ENCODE results near the gene C11orf54. TPM values are rescaled to one million over a fixed set of nuclear protein-coding genes. Genes with fewer than 3 reads are reported as not detected.

Gene C11orf54
- total and polyA plus RNA-seq, 12 donors, result 12.2 to 39.5 (median 27.6) TPM

DNA sequence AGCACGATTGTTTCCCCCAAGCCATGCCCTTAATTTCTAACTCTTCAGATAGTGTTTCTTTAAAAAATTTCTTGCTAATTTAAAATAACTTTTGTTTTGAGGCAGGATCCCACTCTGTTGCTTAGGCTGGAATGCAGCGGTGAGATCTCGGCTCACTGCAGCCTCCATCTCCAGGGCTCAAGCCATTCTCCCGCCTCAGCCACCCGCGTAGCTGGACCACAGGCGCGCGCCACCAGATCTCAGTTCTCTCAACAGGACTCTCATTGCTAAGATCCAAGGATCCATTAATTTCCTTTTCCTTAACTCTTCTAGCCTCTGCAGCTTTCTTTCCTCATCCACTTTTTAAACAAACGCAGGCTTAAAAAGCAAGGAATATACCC, 42.3 kb downstream of the C11orf54 start:
- Histone ChIP-seq H3K4me3 (peak overlapping the region; percentile 78 to 99 (median 96)), H3K27me3 (no peaks in the 10 kb centered on the region), H3K9me3 (no peaks in the 10 kb centered on the region), H3K4me1 (peaks cover 7 to 40% (median 34%) of the 10 kb centered on the region in 9 donors), H3K36me3 (peaks cover 0 to 14% (median 5%) of the 10 kb centered on the region in 9 donors), H3K27ac (peak overlapping the region; percentile 67 to 98 (median 95))
- ATAC-seq (peak; percentile 41 to 66 (median 56)), DNase-seq (no peak)
- TF ChIP-seq, protein P1, sequence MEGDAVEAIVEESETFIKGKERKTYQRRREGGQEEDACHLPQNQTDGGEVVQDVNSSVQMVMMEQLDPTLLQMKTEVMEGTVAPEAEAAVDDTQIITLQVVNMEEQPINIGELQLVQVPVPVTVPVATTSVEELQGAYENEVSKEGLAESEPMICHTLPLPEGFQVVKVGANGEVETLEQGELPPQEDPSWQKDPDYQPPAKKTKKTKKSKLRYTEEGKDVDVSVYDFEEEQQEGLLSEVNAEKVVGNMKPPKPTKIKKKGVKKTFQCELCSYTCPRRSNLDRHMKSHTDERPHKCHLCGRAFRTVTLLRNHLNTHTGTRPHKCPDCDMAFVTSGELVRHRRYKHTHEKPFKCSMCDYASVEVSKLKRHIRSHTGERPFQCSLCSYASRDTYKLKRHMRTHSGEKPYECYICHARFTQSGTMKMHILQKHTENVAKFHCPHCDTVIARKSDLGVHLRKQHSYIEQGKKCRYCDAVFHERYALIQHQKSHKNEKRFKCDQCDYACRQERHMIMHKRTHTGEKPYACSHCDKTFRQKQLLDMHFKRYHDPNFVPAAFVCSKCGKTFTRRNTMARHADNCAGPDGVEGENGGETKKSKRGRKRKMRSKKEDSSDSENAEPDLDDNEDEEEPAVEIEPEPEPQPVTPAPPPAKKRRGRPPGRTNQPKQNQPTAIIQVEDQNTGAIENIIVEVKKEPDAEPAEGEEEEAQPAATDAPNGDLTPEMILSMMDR (IDR thresholded peaks at IDR 0.05), result peak in 1 of 9 donors; percentile 20
- 0 to 1% methylated on average over 10 of the region's 10 CpGs for WGBS, 2 donors
- intact Hi-C loops (cut with DNase I), result loop anchor here in 7 of 10 donors (1.0 to 5.0 kb wide), 3 partner anchors 41 to 43 kb away; partner anchors contain the start of genes C11orf54 (in 7 of the 7) and TAF1D (in 7 of the 7)

- TF ChIP-seq, protein P1 (IDR thresholded peaks at IDR 0.05), result peak in 7 of 9 donors; percentile 38 to 69 (median 49)
- H3K36me3 ChIP-seq, result peaks cover 0 to 20% (median 5%) of the 10 kb centered on the region in 9 donors
- ATAC-seq (peak; percentile 99 to 100 (median 100)), DNase-seq (peak; percentile 90 to 95)
- intact Hi-C loops (cut with DNase I), result loop anchor here in 7 of 10 donors (1.0 to 5.0 kb wide), 3 partner anchors 42 to 44 kb away; partner anchors contain the start of genes C11orf54 (in 7 of the 7) and TAF1D (in 7 of the 7)
- H3K4me1 ChIP-seq, result peaks cover 7 to 40% (median 34%) of the 10 kb centered on the region in 9 donors
- no peaks in the 10 kb centered on the region for H3K9me3 ChIP-seq
- 0% methylated on average over 72 of the region's 72 CpGs for WGBS, 2 donors
- H3K27me3 ChIP-seq, result no peaks in the 10 kb centered on the region
- peak within 1 kb of the TSS; percentile 78 to 99 (median 96) for H3K4me3 ChIP-seq
- H3K27ac ChIP-seq, result peak within 1 kb of the TSS; percentile 67 to 98 (median 95)
These were observed 42.9 kb downstream of the C11orf54 start, which contains the start of gene MED17 for GRCh38 chr11:93784145-93784934. Gene MED17, plus strand, starts transcription at chr11:93784282. Its CDS starts 232 bp downstream, at chr11:93784514.

DNA sequence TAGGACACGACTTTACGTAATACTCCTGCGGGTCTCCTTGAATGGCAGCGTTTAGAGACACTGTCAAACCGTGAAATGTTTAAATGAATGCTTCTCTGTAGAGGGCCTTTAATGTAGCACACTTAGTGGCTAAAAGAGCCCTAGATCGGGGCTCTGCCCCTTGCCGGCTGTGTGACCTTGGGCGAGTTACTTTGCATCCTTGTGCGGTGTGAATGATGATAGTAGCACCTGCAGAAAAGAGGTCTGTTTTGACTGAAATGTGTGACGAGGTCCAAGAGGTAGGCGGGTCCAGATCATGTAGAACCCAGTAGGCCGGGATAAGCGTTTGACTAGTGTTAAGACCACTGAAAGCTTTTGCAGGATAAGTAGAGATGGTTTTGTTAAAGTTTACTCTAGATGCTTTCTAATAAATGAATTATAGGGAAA, 43.5 kb downstream of the C11orf54 start:
- Histone ChIP-seq H3K27ac (peak overlapping the region; percentile 67 to 98 (median 95)), H3K36me3 (peaks cover 0 to 26% (median 5%) of the 10 kb centered on the region in 9 donors), H3K9me3 (no peaks in the 10 kb centered on the region), H3K27me3 (no peaks in the 10 kb centered on the region), H3K4me3 (peak overlapping the region; percentile 78 to 99 (median 96)), H3K4me1 (peaks cover 7 to 40% (median 34%) of the 10 kb centered on the region in 9 donors)
- WGBS, 2 donors, result 1% methylated on average over 13 of the region's 13 CpGs
- ATAC-seq (no peak), DNase-seq (no peak)
- intact Hi-C loops (cut with DNase I), result loop anchor here in 7 of 10 donors (1.0 to 5.0 kb wide), 3 partner anchors 43 to 44 kb away; partner anchors contain the start of genes C11orf54 (in 7 of the 7) and TAF1D (in 7 of the 7)
- TF ChIP-seq, protein P1 (IDR thresholded peaks at IDR 0.05), result no peak

- TF ChIP-seq, protein P1 (IDR thresholded peaks at IDR 0.05), result no peak
- H3K36me3 ChIP-seq, result peaks cover 0 to 92% (median 59%) of the 10 kb centered on the region in 9 donors
These were observed 50.0 kb downstream of the C11orf54 start for GRCh38 chr11:93791493-93791892.

More at GRCh38 chr11:93791493-93791892, 50.0 kb downstream of the C11orf54 start:
- Histone ChIP-seq H3K9me3 (no peaks in the 10 kb centered on the region), H3K27ac (no peak overlapping the region), H3K4me3 (no peak overlapping the region), H3K4me1 (peaks cover 2 to 18% (median 12%) of the 10 kb centered on the region in 9 donors), H3K27me3 (no peaks in the 10 kb centered on the region)
- intact Hi-C loops (cut with DNase I), result no loop called here
- no peak for DNase-seq
- 84 to 94% methylated on average over 5 of the region's 5 CpGs for WGBS, 2 donors
- ATAC-seq, result no peak

Measured in heart right ventricle (tissue), 16 donors.